Heart left ventricle (tissue), 13 donors: ENCODE results near the gene RNF43.

Experiments used
- CTCF ChIP-seq, 12 donors: fragments of 200-600 bp; sonication (generic) in 4 of 12; IDR thresholded peaks; one replicate each; pipeline versions ENCODE4 v1.5.0 to v1.8.0; 2018 to 2022; ENCODE audit warnings: antibody characterized with exemption in 12 of 12, mild to moderate bottlenecking in 5 of 12
- POLR2A ChIP-seq, 2 donors: fragments of 450-650 bp; IDR thresholded peaks; one replicate each; pipeline ENCODE4 v1.6.1; 2017; ENCODE audit warnings: antibody characterized with exemption in 2 of 2, mild to moderate bottlenecking in 2 of 2, moderate library complexity in 2 of 2
- donor health status: ischemic (EF 13 %, LVEDD 7.1; RV severe dilation, severe dysfunction).
- donor health status: DM: no; HTN: yes; CAD: no.
- donor health status: DM: no; HTN: no; CAD: no.
- donor health status: ischemic (EF 25% LVEDD 6.9; RV normal size, moderate dysfunction).
- donor health status: ischemic (EF 25% LVEDD 5.7; RV mildly dilated, moderate dysfunction).
- donor health status: ischemic (EF 35%, LVEDD 5.7; RV mildly dilated, moderate dysfunction).
- donor health status: nonischemic (EF 11% LVEDD 7.7; RV severe dilation, severe dysfunction).
- donor health status: DM: yes; HTN: yes; CAD: no.
- donor health status: PGD.
- donor health status: ischemic (EF 29% LVEDD 5.4; RV normal size, mild dysfunction).
- donor health status: nonischemic (EF 23%, LVEDD 6.1; RV moderate dilation, normal function).

GRCh38 chr17:58370716-58371115, 46.6 kb downstream of the RNF43 start:
- TF ChIP-seq CTCF (IDR thresholded peaks at IDR 0.05) (no peak), POLR2A (IDR thresholded peaks at IDR 0.05) (no peak)
